ENCODE results near the gene CBS.
"Not testable (repeated sequence)": the region's sequence is repeated elsewhere in the genome, so short reads cannot be mapped to it uniquely, and the experiment has no call there.

DNA sequence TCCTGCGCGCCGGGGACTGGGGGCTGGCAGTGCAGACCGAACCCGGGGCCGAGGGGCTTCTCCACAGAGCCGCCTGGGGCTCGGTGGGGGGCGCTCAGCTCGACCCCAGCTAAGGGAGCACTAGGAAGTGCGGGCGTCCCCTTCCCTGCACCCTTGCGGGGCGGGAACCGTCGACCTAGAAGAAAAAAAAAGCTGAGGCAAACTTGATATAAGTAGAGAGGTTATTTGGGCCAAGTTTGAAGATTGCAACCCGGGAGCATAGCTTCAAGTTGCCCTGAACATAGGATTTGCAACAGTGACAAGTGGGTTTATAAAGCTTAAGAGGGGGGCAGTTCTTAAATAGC, 32.1 kb upstream of the CBS start:
- TF ChIP-seq, protein P1, sequence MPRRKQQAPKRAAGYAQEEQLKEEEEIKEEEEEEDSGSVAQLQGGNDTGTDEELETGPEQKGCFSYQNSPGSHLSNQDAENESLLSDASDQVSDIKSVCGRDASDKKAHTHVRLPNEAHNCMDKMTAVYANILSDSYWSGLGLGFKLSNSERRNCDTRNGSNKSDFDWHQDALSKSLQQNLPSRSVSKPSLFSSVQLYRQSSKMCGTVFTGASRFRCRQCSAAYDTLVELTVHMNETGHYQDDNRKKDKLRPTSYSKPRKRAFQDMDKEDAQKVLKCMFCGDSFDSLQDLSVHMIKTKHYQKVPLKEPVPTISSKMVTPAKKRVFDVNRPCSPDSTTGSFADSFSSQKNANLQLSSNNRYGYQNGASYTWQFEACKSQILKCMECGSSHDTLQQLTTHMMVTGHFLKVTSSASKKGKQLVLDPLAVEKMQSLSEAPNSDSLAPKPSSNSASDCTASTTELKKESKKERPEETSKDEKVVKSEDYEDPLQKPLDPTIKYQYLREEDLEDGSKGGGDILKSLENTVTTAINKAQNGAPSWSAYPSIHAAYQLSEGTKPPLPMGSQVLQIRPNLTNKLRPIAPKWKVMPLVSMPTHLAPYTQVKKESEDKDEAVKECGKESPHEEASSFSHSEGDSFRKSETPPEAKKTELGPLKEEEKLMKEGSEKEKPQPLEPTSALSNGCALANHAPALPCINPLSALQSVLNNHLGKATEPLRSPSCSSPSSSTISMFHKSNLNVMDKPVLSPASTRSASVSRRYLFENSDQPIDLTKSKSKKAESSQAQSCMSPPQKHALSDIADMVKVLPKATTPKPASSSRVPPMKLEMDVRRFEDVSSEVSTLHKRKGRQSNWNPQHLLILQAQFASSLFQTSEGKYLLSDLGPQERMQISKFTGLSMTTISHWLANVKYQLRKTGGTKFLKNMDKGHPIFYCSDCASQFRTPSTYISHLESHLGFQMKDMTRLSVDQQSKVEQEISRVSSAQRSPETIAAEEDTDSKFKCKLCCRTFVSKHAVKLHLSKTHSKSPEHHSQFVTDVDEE (CRISPR knock-in tag; IDR thresholded peaks at IDR 0.05): not testable (repeated sequence)
- TF ChIP-seq, protein P2, sequence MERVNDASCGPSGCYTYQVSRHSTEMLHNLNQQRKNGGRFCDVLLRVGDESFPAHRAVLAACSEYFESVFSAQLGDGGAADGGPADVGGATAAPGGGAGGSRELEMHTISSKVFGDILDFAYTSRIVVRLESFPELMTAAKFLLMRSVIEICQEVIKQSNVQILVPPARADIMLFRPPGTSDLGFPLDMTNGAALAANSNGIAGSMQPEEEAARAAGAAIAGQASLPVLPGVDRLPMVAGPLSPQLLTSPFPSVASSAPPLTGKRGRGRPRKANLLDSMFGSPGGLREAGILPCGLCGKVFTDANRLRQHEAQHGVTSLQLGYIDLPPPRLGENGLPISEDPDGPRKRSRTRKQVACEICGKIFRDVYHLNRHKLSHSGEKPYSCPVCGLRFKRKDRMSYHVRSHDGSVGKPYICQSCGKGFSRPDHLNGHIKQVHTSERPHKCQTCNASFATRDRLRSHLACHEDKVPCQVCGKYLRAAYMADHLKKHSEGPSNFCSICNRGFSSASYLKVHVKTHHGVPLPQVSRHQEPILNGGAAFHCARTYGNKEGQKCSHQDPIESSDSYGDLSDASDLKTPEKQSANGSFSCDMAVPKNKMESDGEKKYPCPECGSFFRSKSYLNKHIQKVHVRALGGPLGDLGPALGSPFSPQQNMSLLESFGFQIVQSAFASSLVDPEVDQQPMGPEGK (CRISPR knock-in tag; IDR thresholded peaks at IDR 0.05; ENCODE audit: borderline replicate concordance): not testable (repeated sequence)
- TF ChIP-seq ISL1 (CRISPR knock-in tag; IDR thresholded peaks at IDR 0.05); BACH2 (CRISPR knock-in tag; IDR thresholded peaks at IDR 0.05; ENCODE audit: borderline replicate concordance): not testable (repeated sequence)
